ENCODE measurements around the gene LMTK3. TPM values are rescaled to one million over a fixed set of nuclear protein-coding genes. Genes with fewer than 3 reads are reported as not detected.

LMTK3 gene
- total RNA-seq, 1 experiment from 2014 or later = 15.9 TPM

DNA sequence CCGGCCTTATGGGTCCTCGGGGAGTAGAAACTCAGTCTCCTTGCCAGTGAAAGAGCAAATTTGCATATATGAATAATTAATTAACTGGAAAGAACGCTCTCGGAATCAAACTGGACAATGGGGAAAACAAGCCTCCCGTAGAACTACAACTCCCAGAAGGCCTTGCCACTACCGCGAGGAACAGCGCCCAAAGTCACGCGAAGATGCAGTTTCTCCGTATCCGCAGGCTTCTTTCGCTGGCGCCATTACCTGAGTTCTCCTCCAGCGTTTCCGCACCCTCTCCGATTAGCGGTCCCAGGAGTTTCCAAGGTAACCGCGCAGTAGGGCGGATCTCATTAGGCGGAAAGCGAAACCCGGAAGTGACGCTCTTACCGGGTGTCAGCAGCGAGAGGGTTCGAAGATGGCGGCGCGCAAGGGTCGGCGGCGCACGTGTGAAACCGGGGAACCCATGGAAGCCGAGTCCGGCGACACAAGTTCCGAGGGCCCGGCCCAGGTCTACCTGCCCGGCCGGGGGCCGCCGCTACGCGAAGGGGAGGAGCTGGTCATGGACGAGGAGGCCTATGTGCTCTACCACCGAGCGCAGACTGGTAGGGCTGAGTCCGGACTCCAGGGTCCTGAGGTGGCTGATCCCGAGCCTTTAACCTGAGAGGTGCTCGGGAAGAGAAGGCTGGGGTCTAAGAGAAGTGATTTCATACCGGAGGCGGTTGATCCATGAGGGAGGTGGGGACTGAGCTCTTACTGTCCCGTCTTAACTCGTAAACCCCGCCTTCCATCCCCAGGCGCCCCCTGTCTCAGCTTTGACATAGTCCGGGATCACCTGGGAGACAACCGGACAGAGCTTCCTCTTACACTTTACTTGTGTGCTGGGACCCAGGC lies 65.8 kb downstream of the LMTK3 start, which contains the start of gene GRWD1:
Gene GRWD1 (plus strand): TSS at position 378 of the 876 bp plus-strand sequence. CDS start 23 bp downstream, at position 401.
- ATAC-seq = peak; percentile 79
- H3K9me3 Mint-ChIP-seq = no peaks in the 10 kb centered on the region
- H3K4me3 Mint-ChIP-seq = peak within 1 kb of the TSS; percentile 93
- peaks cover 19% of the 10 kb centered on the region for H3K27me3 Mint-ChIP-seq (ENCODE audit: low read depth)
- ChIA-PET CTCF (interaction anchor here (0.6 to 4.3 kb wide), 22 partner anchors 12 to 138 kb away, joined by 3 to 41 read pairs (median 4); partner anchors contain the start of genes GRIN2D, KDELR1, SYNGR4 and TMEM143), POLR2A (interaction anchor here (0.6 to 1.5 kb wide), 5 partner anchors 11 to 55 kb away, joined by 3 to 4 read pairs (median 4); partner anchors contain the start of gene KDELR1)
- peaks cover 36% of the 10 kb centered on the region for H3K36me3 Mint-ChIP-seq
- H3K4me1 Mint-ChIP-seq = peaks cover 18% of the 10 kb centered on the region
- peak; percentile 91 for DNase-seq (ENCODE audit: low spot score)
- H3K27ac Mint-ChIP-seq = peak within 1 kb of the TSS; percentile 99
- TF ChIP-seq, protein P1, sequence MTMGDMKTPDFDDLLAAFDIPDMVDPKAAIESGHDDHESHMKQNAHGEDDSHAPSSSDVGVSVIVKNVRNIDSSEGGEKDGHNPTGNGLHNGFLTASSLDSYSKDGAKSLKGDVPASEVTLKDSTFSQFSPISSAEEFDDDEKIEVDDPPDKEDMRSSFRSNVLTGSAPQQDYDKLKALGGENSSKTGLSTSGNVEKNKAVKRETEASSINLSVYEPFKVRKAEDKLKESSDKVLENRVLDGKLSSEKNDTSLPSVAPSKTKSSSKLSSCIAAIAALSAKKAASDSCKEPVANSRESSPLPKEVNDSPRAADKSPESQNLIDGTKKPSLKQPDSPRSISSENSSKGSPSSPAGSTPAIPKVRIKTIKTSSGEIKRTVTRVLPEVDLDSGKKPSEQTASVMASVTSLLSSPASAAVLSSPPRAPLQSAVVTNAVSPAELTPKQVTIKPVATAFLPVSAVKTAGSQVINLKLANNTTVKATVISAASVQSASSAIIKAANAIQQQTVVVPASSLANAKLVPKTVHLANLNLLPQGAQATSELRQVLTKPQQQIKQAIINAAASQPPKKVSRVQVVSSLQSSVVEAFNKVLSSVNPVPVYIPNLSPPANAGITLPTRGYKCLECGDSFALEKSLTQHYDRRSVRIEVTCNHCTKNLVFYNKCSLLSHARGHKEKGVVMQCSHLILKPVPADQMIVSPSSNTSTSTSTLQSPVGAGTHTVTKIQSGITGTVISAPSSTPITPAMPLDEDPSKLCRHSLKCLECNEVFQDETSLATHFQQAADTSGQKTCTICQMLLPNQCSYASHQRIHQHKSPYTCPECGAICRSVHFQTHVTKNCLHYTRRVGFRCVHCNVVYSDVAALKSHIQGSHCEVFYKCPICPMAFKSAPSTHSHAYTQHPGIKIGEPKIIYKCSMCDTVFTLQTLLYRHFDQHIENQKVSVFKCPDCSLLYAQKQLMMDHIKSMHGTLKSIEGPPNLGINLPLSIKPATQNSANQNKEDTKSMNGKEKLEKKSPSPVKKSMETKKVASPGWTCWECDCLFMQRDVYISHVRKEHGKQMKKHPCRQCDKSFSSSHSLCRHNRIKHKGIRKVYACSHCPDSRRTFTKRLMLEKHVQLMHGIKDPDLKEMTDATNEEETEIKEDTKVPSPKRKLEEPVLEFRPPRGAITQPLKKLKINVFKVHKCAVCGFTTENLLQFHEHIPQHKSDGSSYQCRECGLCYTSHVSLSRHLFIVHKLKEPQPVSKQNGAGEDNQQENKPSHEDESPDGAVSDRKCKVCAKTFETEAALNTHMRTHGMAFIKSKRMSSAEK (CRISPR knock-in tag; IDR thresholded peaks at IDR 0.05; ENCODE audit: borderline replicate concordance) = no peak
- TF ChIP-seq TCF7 (CRISPR knock-in tag; IDR thresholded peaks at IDR 0.05; ENCODE audit: low read depth) (no peak), MYBL2 (CRISPR knock-in tag; IDR thresholded peaks at IDR 0.05) (no peak), JAZF1 (CRISPR knock-in tag; IDR thresholded peaks at IDR 0.05) (no peak), NFATC4 (CRISPR knock-in tag; IDR thresholded peaks at IDR 0.05) (no peak), ZNF138 (CRISPR knock-in tag; conservative IDR thresholded peaks at IDR 0.05) (no peak), GRHL2 (CRISPR knock-in tag; IDR thresholded peaks at IDR 0.05; ENCODE audit: insufficient replicate concordance, severe bottlenecking) (no peak), NFYB (CRISPR knock-in tag; conservative IDR thresholded peaks at IDR 0.05; ENCODE audit: low read depth) (no peak), TP53 (CRISPR knock-in tag; IDR thresholded peaks at IDR 0.05) (no peak), SP1 (CRISPR knock-in tag; conservative IDR thresholded peaks at IDR 0.05) (peak; percentile 38), GTF2I (CRISPR knock-in tag; conservative IDR thresholded peaks at IDR 0.05) (no peak), CREM (CRISPR knock-in tag; IDR thresholded peaks at IDR 0.05) (peak; percentile 92), JUN (CRISPR knock-in tag; IDR thresholded peaks at IDR 0.05) (no peak), SOX15 (CRISPR knock-in tag; IDR thresholded peaks at IDR 0.05) (no peak)
- TF ChIP-seq, protein P2, sequence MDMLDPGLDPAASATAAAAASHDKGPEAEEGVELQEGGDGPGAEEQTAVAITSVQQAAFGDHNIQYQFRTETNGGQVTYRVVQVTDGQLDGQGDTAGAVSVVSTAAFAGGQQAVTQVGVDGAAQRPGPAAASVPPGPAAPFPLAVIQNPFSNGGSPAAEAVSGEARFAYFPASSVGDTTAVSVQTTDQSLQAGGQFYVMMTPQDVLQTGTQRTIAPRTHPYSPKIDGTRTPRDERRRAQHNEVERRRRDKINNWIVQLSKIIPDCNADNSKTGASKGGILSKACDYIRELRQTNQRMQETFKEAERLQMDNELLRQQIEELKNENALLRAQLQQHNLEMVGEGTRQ (CRISPR knock-in tag; IDR thresholded peaks at IDR 0.05) = no peak
- TF ChIP-seq, protein P3, sequence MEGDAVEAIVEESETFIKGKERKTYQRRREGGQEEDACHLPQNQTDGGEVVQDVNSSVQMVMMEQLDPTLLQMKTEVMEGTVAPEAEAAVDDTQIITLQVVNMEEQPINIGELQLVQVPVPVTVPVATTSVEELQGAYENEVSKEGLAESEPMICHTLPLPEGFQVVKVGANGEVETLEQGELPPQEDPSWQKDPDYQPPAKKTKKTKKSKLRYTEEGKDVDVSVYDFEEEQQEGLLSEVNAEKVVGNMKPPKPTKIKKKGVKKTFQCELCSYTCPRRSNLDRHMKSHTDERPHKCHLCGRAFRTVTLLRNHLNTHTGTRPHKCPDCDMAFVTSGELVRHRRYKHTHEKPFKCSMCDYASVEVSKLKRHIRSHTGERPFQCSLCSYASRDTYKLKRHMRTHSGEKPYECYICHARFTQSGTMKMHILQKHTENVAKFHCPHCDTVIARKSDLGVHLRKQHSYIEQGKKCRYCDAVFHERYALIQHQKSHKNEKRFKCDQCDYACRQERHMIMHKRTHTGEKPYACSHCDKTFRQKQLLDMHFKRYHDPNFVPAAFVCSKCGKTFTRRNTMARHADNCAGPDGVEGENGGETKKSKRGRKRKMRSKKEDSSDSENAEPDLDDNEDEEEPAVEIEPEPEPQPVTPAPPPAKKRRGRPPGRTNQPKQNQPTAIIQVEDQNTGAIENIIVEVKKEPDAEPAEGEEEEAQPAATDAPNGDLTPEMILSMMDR (IDR thresholded peaks at IDR 0.05) = no peak
- TF ChIP-seq, protein P4, sequence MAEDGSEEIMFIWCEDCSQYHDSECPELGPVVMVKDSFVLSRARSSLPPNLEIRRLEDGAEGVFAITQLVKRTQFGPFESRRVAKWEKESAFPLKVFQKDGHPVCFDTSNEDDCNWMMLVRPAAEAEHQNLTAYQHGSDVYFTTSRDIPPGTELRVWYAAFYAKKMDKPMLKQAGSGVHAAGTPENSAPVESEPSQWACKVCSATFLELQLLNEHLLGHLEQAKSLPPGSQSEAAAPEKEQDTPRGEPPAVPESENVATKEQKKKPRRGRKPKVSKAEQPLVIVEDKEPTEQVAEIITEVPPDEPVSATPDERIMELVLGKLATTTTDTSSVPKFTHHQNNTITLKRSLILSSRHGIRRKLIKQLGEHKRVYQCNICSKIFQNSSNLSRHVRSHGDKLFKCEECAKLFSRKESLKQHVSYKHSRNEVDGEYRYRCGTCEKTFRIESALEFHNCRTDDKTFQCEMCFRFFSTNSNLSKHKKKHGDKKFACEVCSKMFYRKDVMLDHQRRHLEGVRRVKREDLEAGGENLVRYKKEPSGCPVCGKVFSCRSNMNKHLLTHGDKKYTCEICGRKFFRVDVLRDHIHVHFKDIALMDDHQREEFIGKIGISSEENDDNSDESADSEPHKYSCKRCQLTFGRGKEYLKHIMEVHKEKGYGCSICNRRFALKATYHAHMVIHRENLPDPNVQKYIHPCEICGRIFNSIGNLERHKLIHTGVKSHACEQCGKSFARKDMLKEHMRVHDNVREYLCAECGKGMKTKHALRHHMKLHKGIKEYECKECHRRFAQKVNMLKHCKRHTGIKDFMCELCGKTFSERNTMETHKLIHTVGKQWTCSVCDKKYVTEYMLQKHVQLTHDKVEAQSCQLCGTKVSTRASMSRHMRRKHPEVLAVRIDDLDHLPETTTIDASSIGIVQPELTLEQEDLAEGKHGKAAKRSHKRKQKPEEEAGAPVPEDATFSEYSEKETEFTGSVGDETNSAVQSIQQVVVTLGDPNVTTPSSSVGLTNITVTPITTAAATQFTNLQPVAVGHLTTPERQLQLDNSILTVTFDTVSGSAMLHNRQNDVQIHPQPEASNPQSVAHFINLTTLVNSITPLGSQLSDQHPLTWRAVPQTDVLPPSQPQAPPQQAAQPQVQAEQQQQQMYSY (CRISPR knock-in tag; IDR thresholded peaks at IDR 0.05) = no peak
- TF ChIP-seq, protein P5, sequence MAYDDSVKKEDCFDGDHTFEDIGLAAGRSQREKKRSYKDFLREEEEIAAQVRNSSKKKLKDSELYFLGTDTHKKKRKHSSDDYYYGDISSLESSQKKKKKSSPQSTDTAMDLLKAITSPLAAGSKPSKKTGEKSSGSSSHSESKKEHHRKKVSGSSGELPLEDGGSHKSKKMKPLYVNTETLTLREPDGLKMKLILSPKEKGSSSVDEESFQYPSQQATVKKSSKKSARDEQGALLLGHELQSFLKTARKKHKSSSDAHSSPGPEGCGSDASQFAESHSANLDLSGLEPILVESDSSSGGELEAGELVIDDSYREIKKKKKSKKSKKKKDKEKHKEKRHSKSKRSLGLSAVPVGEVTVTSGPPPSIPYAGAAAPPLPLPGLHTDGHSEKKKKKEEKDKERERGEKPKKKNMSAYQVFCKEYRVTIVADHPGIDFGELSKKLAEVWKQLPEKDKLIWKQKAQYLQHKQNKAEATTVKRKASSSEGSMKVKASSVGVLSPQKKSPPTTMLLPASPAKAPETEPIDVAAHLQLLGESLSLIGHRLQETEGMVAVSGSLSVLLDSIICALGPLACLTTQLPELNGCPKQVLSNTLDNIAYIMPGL (CRISPR knock-in tag; IDR thresholded peaks at IDR 0.05) = peak; percentile 53; the same call in 1 of the 2 replicates
- TF ChIP-seq, protein P6, sequence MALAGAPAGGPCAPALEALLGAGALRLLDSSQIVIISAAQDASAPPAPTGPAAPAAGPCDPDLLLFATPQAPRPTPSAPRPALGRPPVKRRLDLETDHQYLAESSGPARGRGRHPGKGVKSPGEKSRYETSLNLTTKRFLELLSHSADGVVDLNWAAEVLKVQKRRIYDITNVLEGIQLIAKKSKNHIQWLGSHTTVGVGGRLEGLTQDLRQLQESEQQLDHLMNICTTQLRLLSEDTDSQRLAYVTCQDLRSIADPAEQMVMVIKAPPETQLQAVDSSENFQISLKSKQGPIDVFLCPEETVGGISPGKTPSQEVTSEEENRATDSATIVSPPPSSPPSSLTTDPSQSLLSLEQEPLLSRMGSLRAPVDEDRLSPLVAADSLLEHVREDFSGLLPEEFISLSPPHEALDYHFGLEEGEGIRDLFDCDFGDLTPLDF (CRISPR knock-in tag; IDR thresholded peaks at IDR 0.05) = no peak
- TF ChIP-seq, protein P7, sequence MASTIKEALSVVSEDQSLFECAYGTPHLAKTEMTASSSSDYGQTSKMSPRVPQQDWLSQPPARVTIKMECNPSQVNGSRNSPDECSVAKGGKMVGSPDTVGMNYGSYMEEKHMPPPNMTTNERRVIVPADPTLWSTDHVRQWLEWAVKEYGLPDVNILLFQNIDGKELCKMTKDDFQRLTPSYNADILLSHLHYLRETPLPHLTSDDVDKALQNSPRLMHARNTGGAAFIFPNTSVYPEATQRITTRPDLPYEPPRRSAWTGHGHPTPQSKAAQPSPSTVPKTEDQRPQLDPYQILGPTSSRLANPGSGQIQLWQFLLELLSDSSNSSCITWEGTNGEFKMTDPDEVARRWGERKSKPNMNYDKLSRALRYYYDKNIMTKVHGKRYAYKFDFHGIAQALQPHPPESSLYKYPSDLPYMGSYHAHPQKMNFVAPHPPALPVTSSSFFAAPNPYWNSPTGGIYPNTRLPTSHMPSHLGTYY (CRISPR knock-in tag; IDR thresholded peaks at IDR 0.05) = no peak

Data from WTC11 (cell line).